ENCODE data around the gene ZNF511.

GRCh38 chr10:133303206-133303605, 5.5 kb upstream of the ZNF511 start:
- TF ChIP-seq CTCF (IDR thresholded peaks at IDR 0.05) (no peak), EZH2 (IDR thresholded peaks at IDR 0.05; ENCODE audit: borderline replicate concordance, insufficient read depth, low read depth, low read length, poor library complexity, severe bottlenecking) (no peak)
